Stomach smooth muscle (tissue), 2 donors: ENCODE results near the gene CTNND2.

ENCODE experiments used
- H3K27ac ChIP-seq: one replicate; pipeline ENCODE4 v1.7.0; 2013; ENCODE audit warnings: mild to moderate bottlenecking, low read length, inconsistent platforms
- H3K27me3 ChIP-seq, 2 donors: one replicate each; pipeline ENCODE4 v1.7.0; 2013; ENCODE audit warnings: low read length in 2 of 2; ENCODE audit not compliant: insufficient read depth in 2 of 2, control insufficient read depth in 1 of 2
- H3K36me3 ChIP-seq, 2 donors: one replicate each; pipeline ENCODE4 v1.7.0; 2013; ENCODE audit warnings: low read length in 2 of 2; ENCODE audit not compliant: control insufficient read depth in 2 of 2, insufficient read depth in 2 of 2
- H3K4me1 ChIP-seq: one replicate; pipeline ENCODE4 v1.7.0; 2013; ENCODE audit warnings: low read length; ENCODE audit not compliant: control insufficient read depth, insufficient read depth
- H3K4me3 ChIP-seq, 2 donors: one replicate each; pipeline ENCODE4 v1.7.0; 2013; ENCODE audit warnings: low read length in 2 of 2
- H3K9ac ChIP-seq, 2 donors: one replicate each; pipeline ENCODE4 v1.7.0; 2013; ENCODE audit warnings: low read length in 2 of 2, mild to moderate bottlenecking in 1 of 2
- H3K9me3 ChIP-seq, 2 donors: one replicate each; pipeline ENCODE4 v1.7.0; 2013; ENCODE audit warnings: low read length in 2 of 2; ENCODE audit not compliant: control insufficient read depth in 2 of 2
- donor health status: healthy.
- donor health status: Pancreatic carcinoma.

Gene CTNND2

GRCh38 chr5:11733185-11733839, 170.9 kb downstream of the CTNND2 start:
- Histone ChIP-seq H3K36me3 (no peaks in the 10 kb centered on the region), H3K27me3 (no peaks in the 10 kb centered on the region), H3K4me1 (no peaks in the 10 kb centered on the region), H3K4me3 (no peak overlapping the region), H3K27ac (no peak overlapping the region), H3K9me3 (no peaks in the 10 kb centered on the region), H3K9ac (no peak overlapping the region)

- Histone ChIP-seq H3K27me3 (no peaks in the 10 kb centered on the region), H3K36me3 (no peaks in the 10 kb centered on the region), H3K27ac (no peak overlapping the region), H3K9ac (no peak overlapping the region), H3K4me1 (no peaks in the 10 kb centered on the region), H3K9me3 (no peaks in the 10 kb centered on the region), H3K4me3 (no peak overlapping the region)
Measured at GRCh38 chr5:11724940-11725339, 179.3 kb downstream of the CTNND2 start.

- H3K4me3 ChIP-seq, result no peak overlapping the region
Measured at GRCh38 chr5:11719888-11720481, 184.3 kb downstream of the CTNND2 start.

GRCh38 chr5:11715461-11716196, 188.6 kb downstream of the CTNND2 start:
- H3K4me1 ChIP-seq, result no peaks in the 10 kb centered on the region
- no peaks in the 10 kb centered on the region for H3K27me3 ChIP-seq

More at GRCh38 chr5:11719888-11720481, 184.3 kb downstream of the CTNND2 start:
- Histone ChIP-seq H3K9ac (no peak overlapping the region), H3K27ac (no peak overlapping the region), H3K27me3 (no peaks in the 10 kb centered on the region), H3K9me3 (no peaks in the 10 kb centered on the region), H3K36me3 (no peaks in the 10 kb centered on the region), H3K4me1 (no peaks in the 10 kb centered on the region)

GRCh38 chr5:11711932-11712331, 192.3 kb downstream of the CTNND2 start:
- H3K36me3 ChIP-seq, result no peaks in the 10 kb centered on the region
- no peaks in the 10 kb centered on the region for H3K4me1 ChIP-seq
- H3K27ac ChIP-seq, result no peak overlapping the region
- no peak overlapping the region for H3K9ac ChIP-seq
- no peaks in the 10 kb centered on the region for H3K27me3 ChIP-seq
- no peak overlapping the region for H3K4me3 ChIP-seq
- no peaks in the 10 kb centered on the region for H3K9me3 ChIP-seq

More at GRCh38 chr5:11715461-11716196, 188.6 kb downstream of the CTNND2 start:
- Histone ChIP-seq H3K4me3 (no peak overlapping the region), H3K9me3 (no peaks in the 10 kb centered on the region), H3K9ac (no peak overlapping the region), H3K27ac (no peak overlapping the region), H3K36me3 (no peaks in the 10 kb centered on the region)

- no peaks in the 10 kb centered on the region for H3K9me3 ChIP-seq
- no peak overlapping the region for H3K4me3 ChIP-seq
- no peak overlapping the region for H3K9ac ChIP-seq
- no peaks in the 10 kb centered on the region for H3K27me3 ChIP-seq
- H3K27ac ChIP-seq, result no peak overlapping the region
- H3K4me1 ChIP-seq, result no peaks in the 10 kb centered on the region
- no peaks in the 10 kb centered on the region for H3K36me3 ChIP-seq
Measured at GRCh38 chr5:11709021-11709420, 195.2 kb downstream of the CTNND2 start.

GRCh38 chr5:11704916-11705315, 199.3 kb downstream of the CTNND2 start:
- no peaks in the 10 kb centered on the region for H3K36me3 ChIP-seq
- no peak overlapping the region for H3K4me3 ChIP-seq
- no peak overlapping the region for H3K9ac ChIP-seq
- H3K4me1 ChIP-seq, result no peaks in the 10 kb centered on the region
- H3K27me3 ChIP-seq, result no peaks in the 10 kb centered on the region
- H3K9me3 ChIP-seq, result no peaks in the 10 kb centered on the region
- no peak overlapping the region for H3K27ac ChIP-seq

- Histone ChIP-seq H3K4me1 (no peaks in the 10 kb centered on the region), H3K9ac (no peak overlapping the region), H3K4me3 (no peak overlapping the region), H3K36me3 (no peaks in the 10 kb centered on the region), H3K9me3 (no peaks in the 10 kb centered on the region), H3K27me3 (no peaks in the 10 kb centered on the region), H3K27ac (no peak overlapping the region)
Measured at GRCh38 chr5:11700391-11700790, 203.9 kb downstream of the CTNND2 start.

GRCh38 chr5:11692636-11693035, 211.6 kb downstream of the CTNND2 start:
- Histone ChIP-seq H3K9me3 (no peaks in the 10 kb centered on the region), H3K4me3 (no peak overlapping the region)

GRCh38 chr5:11687498-11687897, 216.7 kb downstream of the CTNND2 start:
- Histone ChIP-seq H3K9ac (no peak overlapping the region), H3K27ac (no peak overlapping the region), H3K9me3 (no peaks in the 10 kb centered on the region), H3K27me3 (no peaks in the 10 kb centered on the region), H3K4me1 (no peaks in the 10 kb centered on the region), H3K4me3 (no peak overlapping the region), H3K36me3 (no peaks in the 10 kb centered on the region)

More at GRCh38 chr5:11692636-11693035, 211.6 kb downstream of the CTNND2 start:
- no peak overlapping the region for H3K9ac ChIP-seq
- no peaks in the 10 kb centered on the region for H3K36me3 ChIP-seq
- H3K27ac ChIP-seq, result no peak overlapping the region
- no peaks in the 10 kb centered on the region for H3K27me3 ChIP-seq
- H3K4me1 ChIP-seq, result no peaks in the 10 kb centered on the region

GRCh38 chr5:11684607-11685006, 219.6 kb downstream of the CTNND2 start:
- H3K36me3 ChIP-seq, result no peaks in the 10 kb centered on the region
- no peak overlapping the region for H3K9ac ChIP-seq
- no peaks in the 10 kb centered on the region for H3K27me3 ChIP-seq
- no peak overlapping the region for H3K4me3 ChIP-seq
- H3K27ac ChIP-seq, result no peak overlapping the region
- H3K4me1 ChIP-seq, result no peaks in the 10 kb centered on the region
- H3K9me3 ChIP-seq, result peaks cover 0 to 2% of the 10 kb centered on the region in 2 donors
